Measurements from ENCODE around the gene SLC17A9. TPM values are rescaled to one million over a fixed set of nuclear protein-coding genes. Genes with fewer than 3 reads are reported as not detected.

The SLC17A9 gene
- total and polyA plus RNA-seq, 10 of the 15 experiments (the other 5 are each of a cell fraction or from before 2014, with no cell fraction given), result 0.72 to 74.1 (median 29.4) TPM

- TF ChIP-seq NRF1 (conservative IDR thresholded peaks at IDR 0.05; ENCODE audit: low read depth, low read length), result peak; percentile 76
- no peak for TF ChIP-seq ZBTB33 (IDR thresholded peaks at IDR 0.05)
Measured at GRCh38 chr20:62926229-62927127, 26.0 kb upstream of the SLC17A9 start, which contains the start of gene DIDO1 (continued).

- H3K27me3 ChIP-seq (replicated peaks in 1 of 2; ENCODE audit: control insufficient read depth in 2 of 2, insufficient read depth in 2 of 2, low read length in 1 of 2), result no peaks in the 10 kb centered on the region
- ChIA-PET POLR2A (interaction anchor here (0.6 to 5.4 kb wide), 4 partner anchors 9 to 53 kb away, joined by 6 to 59 read pairs (median 12); partner anchors contain the start of gene GID8), RAD21 (ENCODE audit: unreplicated experiment) (interaction anchor here (0.9 to 2.0 kb wide), 3 partner anchors 26 to 82 kb away, joined by 3 to 5 read pairs (median 3); partner anchors contain the start of gene SLC17A9), SMC1A (ENCODE audit: uncharacterized antibody, unreplicated experiment) (interaction anchor here (1.6 to 2.2 kb wide), 3 partner anchors 9 to 27 kb away, joined by 6 to 14 read pairs (median 10); no protein-coding TSS in a partner anchor), CTCF (interaction anchor here (0.9 to 2.2 kb wide), 4 partner anchors 8 to 29 kb away, joined by 3 to 11 read pairs (median 4); partner anchors contain the start of gene GID8)
- BruUV-seq (replicated peaks), result no TSS peak
- 0 out of 2 replicates have a peak overlapping the region, but pooled peaks have one; percentile 39 for H3K27ac ChIP-seq (ENCODE audit: control insufficient read depth, insufficient read depth)
- FAIRE-seq (no peak), ATAC-seq (no peak), DNase-seq (ENCODE audit: low read depth, low spot score) (no peak)
- peaks cover 98% of the 10 kb centered on the region for H3K79me2 ChIP-seq (ENCODE audit: control insufficient read depth, insufficient read depth, low read length)
- peak overlapping the region; percentile 88 for H3K4me2 ChIP-seq (ENCODE audit: control insufficient read depth, insufficient read depth)
- peaks cover 16% of the 10 kb centered on the region for H3K4me1 ChIP-seq (ENCODE audit: control insufficient read depth, insufficient read depth, low read length)
- H2AFZ ChIP-seq (ENCODE audit: control insufficient read depth, low read depth, low read length), result no peak overlapping the region
- H3K9me3 ChIP-seq (replicated peaks; ENCODE audit: control insufficient read depth, insufficient read depth, low read length), result no peaks in the 10 kb centered on the region
- in situ Hi-C loops (cut with MboI) (no loop called here), intact Hi-C loops (cut with micrococcal nuclease; ENCODE audit: unreplicated experiment) (no loop called here)
- WGBS (ENCODE audit: insufficient coverage, insufficient replicate concordance, low lambda C conversion rate, missing lambda C conversion rate), result 85% methylated on average over 8 of the region's 12 CpGs
- H3K4me3 ChIP-seq, result peak overlapping the region; percentile 64
- H4K20me1 ChIP-seq (ENCODE audit: control insufficient read depth, insufficient read depth), result peaks cover 11% of the 10 kb centered on the region
- H3K36me3 ChIP-seq (ENCODE audit: control insufficient read depth in 2 of 2, insufficient read depth in 2 of 2, low read length in 1 of 2), result no peaks in the 10 kb centered on the region; a peak in 2 of 4 replicates
- H3K9ac ChIP-seq (ENCODE audit: control insufficient read depth, insufficient read depth, low read length), result peak overlapping the region; percentile 83; the same call in 1 of the 2 replicates
- TF ChIP-seq USF1 (IDR thresholded peaks at IDR 0.05; ENCODE audit: borderline replicate concordance, extremely low read length, insufficient read depth, low read depth, low read length) (no peak), TARDBP (IDR thresholded peaks at IDR 0.05; ENCODE audit: borderline replicate concordance) (no peak), TCF12 (IDR thresholded peaks at IDR 0.05; ENCODE audit: low read depth, low read length) (no peak), KAT2A (conservative IDR thresholded peaks at IDR 0.05; ENCODE audit: control insufficient read depth, low read depth, low read length) (no peak), PBX3 (IDR thresholded peaks at IDR 0.05; ENCODE audit: insufficient replicate concordance, low read depth, low read length) (no peak), LARP7 (IDR thresholded peaks at IDR 0.05) (no peak), BHLHE40 (IDR thresholded peaks at IDR 0.05; ENCODE audit: borderline replicate concordance in 1 of 2, low read depth in 2 of 2, low read length in 1 of 2) (no peak), RFX5 (IDR thresholded peaks at IDR 0.05; ENCODE audit: low read depth, low read length) (no peak), RB1 (IDR thresholded peaks at IDR 0.05; ENCODE audit: borderline replicate concordance) (no peak), MLLT1 (IDR thresholded peaks at IDR 0.05) (no peak)
Measured at GRCh38 chr20:62927128-62927705, 25.3 kb upstream of the SLC17A9 start.
